GM13977 (cell line): Measurements from ENCODE around the gene CHMP5.

Experiments
- DNase-seq: peaks from one replicate; pipeline ENCODE4 v3.0.0; 2012; ENCODE audit warnings: low spot score
- in situ Hi-C: fragments of 300-500 bp; cut with MboI; formaldehyde crosslinking; loops from one replicate; pipeline ENCODE4 v1.12.0; 2022; ENCODE audit warnings: low sequenced_read_pairs, low pct_unique_long_range_greater_than_20kb, mixed read lengths, inconsistent platforms; ENCODE audit not compliant: unreplicated experiment
- TF ChIP-seq, protein P1 (sequence below): IDR thresholded peaks from 2 replicates; pipeline ENCODE4 v1.5.1; 2012; ENCODE audit warnings: mild to moderate bottlenecking, control low read depth; ENCODE audit not compliant: insufficient read depth; ENCODE audit errors: extremely low read depth, missing control alignments

CHMP5 gene

DNA sequence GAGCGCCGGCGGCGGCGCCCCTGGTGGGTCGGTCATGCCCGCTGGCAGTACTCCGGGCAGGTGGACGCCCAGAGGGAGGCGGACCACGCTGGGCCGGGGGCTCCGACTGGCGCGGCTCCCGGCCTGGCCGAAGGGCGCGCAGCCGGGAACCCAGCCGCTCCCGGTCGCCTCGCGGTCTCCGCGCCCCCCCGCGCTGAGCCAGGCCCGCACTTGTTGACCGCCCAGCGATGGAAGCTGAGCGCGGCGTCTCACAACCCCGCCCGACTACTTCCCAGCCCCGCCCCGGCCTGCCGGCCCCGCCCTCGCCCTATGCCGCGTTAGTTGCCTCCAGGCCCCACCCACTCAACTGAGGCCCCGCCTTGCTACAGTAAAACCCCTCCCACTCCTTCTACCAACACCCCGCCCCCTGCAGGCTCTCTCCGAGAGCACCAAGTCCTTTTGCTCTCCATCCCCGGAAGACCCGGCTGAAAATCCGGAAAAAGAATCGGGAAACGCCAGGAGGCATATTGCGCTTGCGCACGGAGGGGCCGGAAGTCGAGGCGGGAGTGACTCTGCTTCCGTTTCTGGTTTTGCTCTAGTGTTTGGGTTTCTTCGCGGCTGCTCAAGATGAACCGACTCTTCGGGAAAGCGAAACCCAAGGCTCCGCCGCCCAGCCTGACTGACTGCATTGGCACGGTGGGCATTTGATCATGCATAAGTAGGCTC is at the start of gene CHMP5, which contains the start of gene BAG1:
Gene CHMP5, plus strand, starts transcription at position 577 of the 705 bp plus-strand sequence. Its CDS starts 30 bp downstream, at position 607.
Gene BAG1, minus strand, starts transcription at position 236 of the 705 bp plus-strand sequence.
- in situ Hi-C loops: no loop called here
- TF ChIP-seq, protein P1, sequence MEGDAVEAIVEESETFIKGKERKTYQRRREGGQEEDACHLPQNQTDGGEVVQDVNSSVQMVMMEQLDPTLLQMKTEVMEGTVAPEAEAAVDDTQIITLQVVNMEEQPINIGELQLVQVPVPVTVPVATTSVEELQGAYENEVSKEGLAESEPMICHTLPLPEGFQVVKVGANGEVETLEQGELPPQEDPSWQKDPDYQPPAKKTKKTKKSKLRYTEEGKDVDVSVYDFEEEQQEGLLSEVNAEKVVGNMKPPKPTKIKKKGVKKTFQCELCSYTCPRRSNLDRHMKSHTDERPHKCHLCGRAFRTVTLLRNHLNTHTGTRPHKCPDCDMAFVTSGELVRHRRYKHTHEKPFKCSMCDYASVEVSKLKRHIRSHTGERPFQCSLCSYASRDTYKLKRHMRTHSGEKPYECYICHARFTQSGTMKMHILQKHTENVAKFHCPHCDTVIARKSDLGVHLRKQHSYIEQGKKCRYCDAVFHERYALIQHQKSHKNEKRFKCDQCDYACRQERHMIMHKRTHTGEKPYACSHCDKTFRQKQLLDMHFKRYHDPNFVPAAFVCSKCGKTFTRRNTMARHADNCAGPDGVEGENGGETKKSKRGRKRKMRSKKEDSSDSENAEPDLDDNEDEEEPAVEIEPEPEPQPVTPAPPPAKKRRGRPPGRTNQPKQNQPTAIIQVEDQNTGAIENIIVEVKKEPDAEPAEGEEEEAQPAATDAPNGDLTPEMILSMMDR: peak; percentile 17

DNA sequence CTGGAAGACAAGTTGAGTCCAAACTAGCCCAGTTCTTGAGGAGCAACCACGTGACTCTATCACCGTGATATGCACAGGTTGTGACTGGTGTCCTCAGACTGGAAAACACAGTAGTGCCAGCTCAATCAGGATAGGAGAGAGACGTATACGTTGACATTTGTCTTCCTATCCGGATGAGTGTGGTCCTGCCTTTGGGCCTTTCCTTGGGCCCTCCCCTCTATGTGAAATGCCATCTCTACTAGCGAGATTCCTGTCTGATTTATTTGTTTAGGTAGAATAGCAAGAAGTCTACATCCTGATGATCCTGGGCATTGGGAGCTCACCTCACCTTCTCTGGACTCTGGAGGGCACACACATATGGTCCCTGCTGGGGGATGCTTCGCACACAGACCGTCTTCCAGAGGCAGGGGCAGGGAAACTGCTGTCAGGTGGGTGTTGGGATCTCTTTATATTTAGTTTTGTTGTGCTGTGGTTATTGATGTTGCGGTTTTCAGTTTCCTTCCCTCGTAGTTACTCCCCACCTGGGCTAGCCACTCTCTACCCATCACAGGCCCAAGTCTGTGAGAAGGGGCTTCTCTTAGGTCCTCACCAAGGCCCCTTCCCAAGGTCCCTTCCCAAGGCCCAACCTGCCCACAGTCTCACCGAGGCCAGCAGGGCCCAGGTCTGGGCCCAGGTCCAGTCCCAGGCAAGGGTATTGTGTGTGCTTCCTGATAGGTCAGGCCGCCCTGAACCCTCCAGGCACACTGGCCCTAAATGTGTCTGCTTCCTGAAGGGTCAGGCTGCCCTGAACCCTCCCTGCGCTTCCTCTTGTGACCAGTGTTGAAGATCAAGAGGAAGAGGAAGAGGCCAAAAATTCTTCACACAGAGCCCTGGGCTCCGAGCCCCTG is 43.9 kb upstream of the CHMP5 start:
- TF ChIP-seq, protein P1: no peak
- in situ Hi-C loops: loop anchor here (5.0 to 10.0 kb wide), 2 partner anchors 56 to 139 kb away; partner anchors contain the start of gene B4GALT1
- DNase-seq: no peak

More for the DNA sequence above, at the start of gene CHMP5, which contains the start of gene BAG1:
- peak; percentile 99 for DNase-seq

DNA sequence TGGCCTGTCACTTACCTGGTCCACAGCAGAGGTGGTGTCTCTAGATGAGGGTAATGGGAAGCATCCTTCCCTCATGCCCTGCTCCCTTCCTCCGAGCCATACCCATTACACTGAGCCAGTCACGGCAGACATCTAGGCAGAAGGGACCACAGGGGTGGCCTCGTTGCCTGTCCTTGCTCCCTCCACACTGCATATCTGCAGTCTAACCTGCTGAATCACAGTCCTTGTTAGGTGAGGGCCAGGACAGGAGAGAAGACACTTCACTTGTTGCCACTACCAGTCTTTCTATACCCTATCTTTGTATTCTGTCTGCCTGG is 43.3 kb upstream of the CHMP5 start:
- in situ Hi-C loops: loop anchor here (5.0 to 10.0 kb wide), 2 partner anchors 57 to 139 kb away; partner anchors contain the start of gene B4GALT1
- TF ChIP-seq, protein P1: no peak
- no peak for DNase-seq

DNA sequence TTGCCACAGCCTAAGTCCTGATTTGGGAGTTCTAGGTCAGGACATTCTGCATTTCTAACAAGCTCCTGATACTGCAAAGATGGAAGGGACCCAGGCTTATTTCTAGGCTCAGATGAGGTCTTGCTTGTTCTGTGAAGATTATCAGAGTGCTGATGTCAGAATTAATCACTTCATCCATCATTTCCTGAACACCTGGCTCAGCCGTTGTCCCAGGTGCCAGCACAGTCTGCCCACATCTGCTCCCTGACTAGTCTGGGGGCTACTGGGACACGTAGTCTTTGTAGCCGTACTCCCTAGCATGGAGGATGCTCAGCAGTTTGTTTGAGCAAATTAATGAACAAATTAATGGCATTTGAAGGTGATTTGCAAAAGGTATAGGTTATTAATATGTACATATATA is 42.8 kb upstream of the CHMP5 start:
- TF ChIP-seq, protein P1: no peak
- in situ Hi-C loops: loop anchor here (5.0 to 10.0 kb wide), 2 partner anchors 57 to 140 kb away; partner anchors contain the start of gene B4GALT1

DNA sequence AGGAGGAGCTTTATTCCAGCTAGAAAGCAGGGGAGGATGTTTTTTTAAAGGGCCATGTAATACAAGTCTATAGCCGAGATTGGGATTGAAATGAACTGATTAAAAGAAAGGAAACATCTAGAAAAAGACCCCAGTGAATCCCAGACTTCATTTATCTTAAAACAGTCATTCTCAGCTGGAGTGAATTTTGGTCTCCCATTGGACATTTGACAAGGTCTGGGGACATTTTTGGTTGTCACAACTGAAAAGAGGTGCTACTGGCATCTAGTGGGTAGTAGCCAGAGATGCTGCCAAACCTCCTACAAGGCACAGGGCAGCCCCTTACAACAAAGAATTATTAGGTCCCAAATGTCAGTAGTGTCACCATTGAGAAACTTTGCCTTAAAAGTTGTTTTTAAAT is 41.2 kb upstream of the CHMP5 start:
- in situ Hi-C loops: loop anchor here (5.0 to 10.0 kb wide), 2 partner anchors 59 to 141 kb away; partner anchors contain the start of gene B4GALT1
- DNase-seq: no peak

More for the DNA sequence above, 42.8 kb upstream of the CHMP5 start:
- DNase-seq: no peak

More for the DNA sequence above, 41.2 kb upstream of the CHMP5 start:
- TF ChIP-seq, protein P1: peak; percentile 47
